GM18951 (cell line): Measurements from ENCODE around the gene USP12.

Experiments
- POLR2A ChIP-seq: IDR thresholded peaks from 4 replicates; pipeline ENCODE4 v1.6.1; 2011; ENCODE audit warnings: mild to moderate bottlenecking; ENCODE audit not compliant: insufficient read length, insufficient read depth; ENCODE audit errors: extremely low read depth
- in situ Hi-C: fragments of 300-500 bp; cut with MboI; formaldehyde crosslinking; loops from one replicate; pipeline ENCODE4 v1.12.0; 2022; ENCODE audit warnings: low sequenced_read_pairs, mixed read lengths, inconsistent platforms; ENCODE audit not compliant: unreplicated experiment

Gene USP12

DNA sequence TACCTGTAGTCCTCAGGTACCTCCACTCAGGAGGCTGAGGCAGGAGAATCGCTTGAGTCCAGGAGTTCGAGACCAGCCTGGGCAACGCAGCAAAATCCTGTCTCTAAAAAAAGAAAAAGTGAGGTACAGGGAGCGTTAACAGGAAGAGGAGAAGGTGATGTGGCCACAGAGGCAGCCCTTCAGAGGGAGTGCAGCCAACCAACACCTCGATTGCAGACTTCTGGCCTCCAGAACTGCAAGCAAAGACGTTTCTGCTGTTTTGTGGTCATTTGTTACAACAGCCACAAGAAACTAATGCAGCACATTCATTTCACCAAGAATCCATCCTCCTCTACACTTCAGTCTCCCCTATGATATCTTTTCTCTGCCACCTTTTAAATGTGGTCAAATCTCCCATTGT, 145.2 kb downstream of the USP12 start:
- no peak for TF ChIP-seq POLR2A
- in situ Hi-C loops, result no loop called here

DNA sequence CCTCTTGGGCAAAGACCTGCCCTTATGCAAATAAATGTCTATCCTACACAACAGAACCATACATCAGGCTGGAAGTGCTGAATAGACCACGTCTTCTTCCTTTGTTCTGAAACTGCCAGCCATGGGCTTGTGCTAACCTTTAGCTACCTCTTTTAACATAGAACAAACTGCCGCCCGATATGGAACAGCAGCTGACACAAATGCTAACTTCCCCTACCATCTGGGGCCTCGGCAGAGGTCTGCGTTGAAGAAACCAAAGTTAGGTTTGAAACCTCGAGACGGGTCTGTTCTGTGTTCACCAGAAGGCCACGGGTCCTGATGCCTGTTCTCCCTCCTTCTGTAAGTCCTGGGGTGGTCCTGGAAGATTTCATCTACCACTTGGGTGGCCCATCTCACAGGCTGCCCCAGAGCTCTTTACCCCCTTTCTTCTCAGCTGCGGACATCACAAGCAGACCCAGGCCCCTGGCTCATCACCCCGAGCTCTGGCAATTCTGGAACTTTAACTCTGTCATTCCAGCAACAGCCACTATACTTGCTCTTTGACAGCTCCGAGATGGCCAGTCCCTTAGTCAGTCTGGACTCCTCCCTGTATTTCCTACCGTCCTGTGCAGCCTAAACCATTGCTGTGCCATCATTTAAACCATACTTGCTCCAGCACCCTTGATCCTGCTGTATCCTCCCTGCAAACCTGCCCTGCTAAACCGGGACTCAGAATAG, 146.7 kb downstream of the USP12 start:
- no peak for TF ChIP-seq POLR2A
- in situ Hi-C loops, result no loop called here

DNA sequence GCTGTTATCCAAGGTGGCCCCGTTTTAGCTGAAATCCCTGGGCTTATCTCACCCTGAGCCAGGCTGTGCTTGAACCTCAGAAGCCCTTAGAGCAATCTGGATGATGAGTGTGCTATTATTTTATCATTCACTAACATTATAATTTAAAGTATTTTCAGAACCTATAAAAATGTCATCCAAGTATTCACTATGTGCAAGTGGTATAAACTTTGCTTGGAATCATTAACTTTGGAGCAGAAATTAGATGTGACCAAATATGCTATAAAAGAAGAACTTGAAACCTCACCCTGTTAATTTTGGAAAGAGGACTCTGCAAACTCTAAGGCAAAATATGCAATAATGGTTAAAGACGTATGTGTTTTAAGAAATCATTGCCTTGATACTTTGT, 147.5 kb downstream of the USP12 start:
- TF ChIP-seq POLR2A, result no peak
- in situ Hi-C loops, result no loop called here

DNA sequence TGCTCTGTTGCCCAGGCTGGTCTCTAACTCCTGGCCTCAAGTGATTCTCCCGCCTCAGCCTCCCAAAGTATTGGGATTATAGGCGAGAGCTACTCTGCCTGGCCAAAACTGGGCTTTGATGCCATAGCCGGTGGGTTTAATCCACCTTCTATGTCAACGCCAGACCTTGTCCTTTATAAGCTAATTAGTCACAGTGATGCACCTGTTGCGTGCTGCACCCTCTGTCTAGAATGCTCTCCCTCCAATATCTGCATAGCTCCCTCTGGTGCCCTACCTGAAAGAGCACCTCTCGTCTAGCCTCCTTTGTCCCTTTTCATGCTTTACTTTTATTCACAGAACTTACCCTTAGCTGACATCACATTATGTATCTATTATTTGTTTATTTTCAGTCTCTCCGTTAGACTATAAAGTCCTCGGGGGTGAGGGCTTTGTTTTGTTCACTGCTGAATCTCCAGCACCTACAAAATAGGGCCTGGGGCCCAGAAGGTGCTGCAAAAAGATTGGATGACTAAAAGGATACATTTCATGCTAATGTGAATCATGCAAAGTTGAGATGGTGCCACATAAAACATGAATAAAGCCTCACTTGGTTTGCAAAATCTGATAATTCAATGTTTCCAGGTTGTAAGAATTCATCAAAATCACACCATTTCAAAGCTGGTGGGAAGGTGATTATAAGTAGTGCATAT, 148.1 kb downstream of the USP12 start:
- in situ Hi-C loops, result no loop called here
- TF ChIP-seq POLR2A, result no peak

DNA sequence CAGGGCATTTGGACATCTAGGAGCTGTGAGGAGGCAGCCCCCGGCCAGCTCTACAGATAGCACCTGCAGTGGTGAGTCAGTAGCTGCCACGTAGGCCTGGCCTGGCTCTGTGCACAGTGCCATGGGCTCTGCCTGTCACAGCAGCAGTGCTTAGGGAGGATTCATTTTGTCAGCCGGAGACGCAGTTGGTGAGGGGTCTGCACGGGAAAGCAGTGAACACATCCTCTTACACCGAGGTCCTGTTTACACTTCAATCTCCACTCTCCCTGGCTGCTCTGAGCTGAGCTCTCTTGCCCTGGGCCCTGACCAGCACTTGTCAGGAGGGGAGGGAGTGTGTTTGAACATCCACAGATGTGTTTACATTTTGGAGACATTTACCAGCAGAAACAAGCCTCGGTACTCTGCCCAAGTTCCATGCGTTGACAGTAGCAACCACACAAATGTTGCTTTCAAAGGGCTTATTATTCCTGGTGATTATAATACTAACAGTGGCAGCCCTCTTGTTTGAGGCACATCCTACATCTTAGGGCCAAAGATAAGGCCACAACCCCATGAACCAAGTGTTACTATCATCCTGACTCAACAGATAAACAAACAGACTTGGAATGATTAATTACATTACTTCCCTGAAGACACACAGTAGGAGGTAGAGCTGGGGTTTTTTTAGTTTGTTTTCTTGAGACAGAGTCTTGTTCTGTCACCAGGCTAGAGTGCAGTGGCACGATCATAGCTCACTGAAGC, 148.9 kb downstream of the USP12 start:
- in situ Hi-C loops, result no loop called here
- TF ChIP-seq POLR2A, result no peak

DNA sequence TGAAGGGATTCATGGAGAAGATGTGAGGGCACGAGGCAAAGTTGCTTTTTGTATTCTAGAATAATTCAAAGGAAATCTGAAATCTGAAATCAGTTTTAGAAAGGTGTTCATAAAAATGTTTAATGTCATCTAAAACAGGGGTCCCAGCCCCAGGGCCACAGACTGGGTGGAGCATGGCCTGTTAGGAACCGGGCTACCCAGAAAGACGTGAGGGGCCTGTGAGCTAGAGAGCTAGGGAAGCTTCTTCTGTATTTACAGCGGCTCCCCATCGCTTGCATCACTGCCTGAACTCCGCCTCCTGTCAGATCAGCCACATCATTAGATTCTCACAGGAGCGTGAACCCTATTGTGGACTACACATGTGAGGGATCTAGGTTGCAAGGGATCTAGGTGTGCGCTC, 151.2 kb downstream of the USP12 start:
- TF ChIP-seq POLR2A, result no peak
- in situ Hi-C loops, result no loop called here

DNA sequence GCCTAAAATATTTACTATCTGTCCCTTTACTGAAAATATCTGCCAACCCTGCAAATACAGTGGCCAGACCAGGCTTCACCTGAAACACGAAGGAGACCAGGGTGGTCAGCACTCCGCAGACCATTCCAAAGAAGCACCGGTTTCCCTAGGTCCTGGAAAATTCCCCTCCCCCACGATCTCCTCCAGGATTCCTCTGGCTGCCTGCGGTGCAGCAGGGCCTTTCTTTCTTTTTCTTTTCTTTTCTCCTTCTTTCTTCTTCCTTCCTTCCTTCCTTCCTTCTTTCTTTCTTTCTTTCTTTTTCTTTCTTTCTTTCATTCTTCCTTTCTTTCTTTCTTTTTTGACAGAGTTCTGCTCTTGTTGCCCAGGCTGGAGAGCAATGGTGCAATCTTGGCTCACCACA, 152.7 kb downstream of the USP12 start:
- no peak for TF ChIP-seq POLR2A
- in situ Hi-C loops, result no loop called here

DNA sequence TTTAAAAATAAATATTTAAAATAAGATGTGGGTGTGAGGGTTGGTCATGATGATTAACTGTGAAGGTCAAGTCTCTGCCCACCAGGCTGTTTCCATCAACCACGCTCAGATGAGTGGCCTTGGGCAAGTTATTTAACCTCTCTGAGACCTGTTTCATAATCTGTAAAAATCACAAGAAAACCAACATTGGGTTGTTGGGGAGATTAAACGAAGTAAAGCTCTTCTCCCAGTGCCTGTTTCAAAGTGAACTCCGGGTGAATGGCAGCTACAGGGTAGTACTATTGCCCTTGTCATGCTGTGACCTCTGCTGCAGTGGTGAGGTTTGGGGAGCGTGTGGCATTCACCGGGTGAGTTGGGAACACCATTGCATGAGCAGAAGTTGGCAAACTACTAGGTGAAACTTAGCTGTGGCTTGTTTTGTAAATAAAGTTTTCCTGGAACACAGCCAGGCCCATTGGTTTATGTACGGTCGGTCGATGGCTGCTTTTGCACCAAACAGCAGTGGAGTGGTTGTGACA, 153.2 kb downstream of the USP12 start:
- TF ChIP-seq POLR2A, result no peak
- in situ Hi-C loops, result no loop called here

DNA sequence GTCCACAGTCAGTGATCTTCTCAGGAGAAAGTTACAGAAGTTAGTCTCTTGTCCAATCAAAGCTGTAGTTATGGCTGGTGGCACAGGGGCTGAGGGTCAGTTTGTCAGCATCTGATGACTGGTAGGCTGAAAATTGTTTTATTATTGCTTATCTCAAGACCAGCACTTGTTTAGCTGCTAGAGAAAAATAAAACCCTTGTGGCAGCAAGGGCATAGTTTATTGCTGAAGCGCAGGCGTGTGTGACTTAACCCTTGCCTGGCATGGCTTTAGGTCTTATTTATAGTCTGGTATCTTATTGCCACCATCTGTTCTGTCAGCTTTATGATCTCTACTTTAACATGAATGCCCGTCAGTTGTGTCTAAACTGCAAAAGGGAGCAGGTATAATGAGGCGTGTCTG, 154.7 kb downstream of the USP12 start:
- in situ Hi-C loops, result no loop called here
- TF ChIP-seq POLR2A, result no peak
